Measurements from ENCODE around the gene ARHGEF1.

ARHGEF1 gene, protein sequence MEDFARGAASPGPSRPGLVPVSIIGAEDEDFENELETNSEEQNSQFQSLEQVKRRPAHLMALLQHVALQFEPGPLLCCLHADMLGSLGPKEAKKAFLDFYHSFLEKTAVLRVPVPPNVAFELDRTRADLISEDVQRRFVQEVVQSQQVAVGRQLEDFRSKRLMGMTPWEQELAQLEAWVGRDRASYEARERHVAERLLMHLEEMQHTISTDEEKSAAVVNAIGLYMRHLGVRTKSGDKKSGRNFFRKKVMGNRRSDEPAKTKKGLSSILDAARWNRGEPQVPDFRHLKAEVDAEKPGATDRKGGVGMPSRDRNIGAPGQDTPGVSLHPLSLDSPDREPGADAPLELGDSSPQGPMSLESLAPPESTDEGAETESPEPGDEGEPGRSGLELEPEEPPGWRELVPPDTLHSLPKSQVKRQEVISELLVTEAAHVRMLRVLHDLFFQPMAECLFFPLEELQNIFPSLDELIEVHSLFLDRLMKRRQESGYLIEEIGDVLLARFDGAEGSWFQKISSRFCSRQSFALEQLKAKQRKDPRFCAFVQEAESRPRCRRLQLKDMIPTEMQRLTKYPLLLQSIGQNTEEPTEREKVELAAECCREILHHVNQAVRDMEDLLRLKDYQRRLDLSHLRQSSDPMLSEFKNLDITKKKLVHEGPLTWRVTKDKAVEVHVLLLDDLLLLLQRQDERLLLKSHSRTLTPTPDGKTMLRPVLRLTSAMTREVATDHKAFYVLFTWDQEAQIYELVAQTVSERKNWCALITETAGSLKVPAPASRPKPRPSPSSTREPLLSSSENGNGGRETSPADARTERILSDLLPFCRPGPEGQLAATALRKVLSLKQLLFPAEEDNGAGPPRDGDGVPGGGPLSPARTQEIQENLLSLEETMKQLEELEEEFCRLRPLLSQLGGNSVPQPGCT

DNA sequence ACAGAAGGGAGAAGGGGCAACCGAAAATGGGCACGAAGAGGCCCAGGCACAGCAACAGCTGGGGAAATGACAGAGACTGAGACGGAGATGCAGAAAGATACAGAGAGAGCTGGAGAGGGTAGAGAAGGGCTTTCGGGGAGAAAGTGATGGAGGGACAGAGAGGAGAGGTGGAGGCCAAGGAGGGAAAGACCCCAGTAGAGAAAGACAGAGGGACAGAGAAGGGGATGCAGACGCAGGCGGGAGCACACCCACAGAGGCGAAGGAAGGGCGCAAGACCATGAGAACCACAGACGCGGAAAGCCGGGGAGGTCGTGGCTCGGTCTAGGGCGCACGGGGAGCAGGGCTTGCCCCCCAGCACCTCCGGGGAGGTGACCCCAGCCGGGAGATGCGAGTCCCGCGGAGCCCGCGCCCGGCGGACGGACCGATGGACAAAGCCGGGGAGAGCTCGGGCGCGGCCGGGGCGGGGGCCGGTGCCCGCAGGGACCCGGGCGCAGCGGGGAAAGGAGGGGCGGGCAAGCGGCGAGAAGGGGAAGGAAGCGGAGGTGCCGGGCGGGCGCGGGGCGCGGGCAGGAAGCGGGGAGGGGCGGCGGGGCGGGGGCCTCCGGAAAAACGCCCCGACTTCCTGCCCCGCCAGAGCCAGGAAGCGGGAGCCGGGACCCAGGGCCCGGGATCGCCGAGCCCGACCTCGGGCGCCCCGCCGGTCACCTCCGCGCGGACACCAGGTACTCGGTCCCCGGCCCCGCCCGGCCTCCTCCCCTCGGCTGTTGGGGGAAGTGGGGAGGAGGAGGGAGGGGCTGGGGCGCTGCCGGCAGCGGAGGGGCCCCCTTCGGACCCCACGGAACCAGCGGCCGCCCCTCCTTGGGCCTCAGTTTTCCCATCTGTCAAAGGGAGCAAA is at the start of gene ARHGEF1:
TSS of gene ARHGEF1 (plus strand) at position 617 of the 895 bp plus-strand sequence. CDS start 4,899 bp downstream, outside the sequence.
- DNase-seq (ENCODE audit: low spot score in 2 of 2) (no peak), ATAC-seq (replicated peaks; ENCODE audit: extremely low read depth, poor library complexity, severe bottlenecking) (no peak)
- Mint-ChIP-seq H3K27me3 (no peaks in the 10 kb centered on the region), H3K27ac (ENCODE audit: low read depth) (peak within 1 kb of the TSS; percentile 96), H3K4me1 (peaks cover 56% of the 10 kb centered on the region), H3K9me3 (no peaks in the 10 kb centered on the region), H3K4me3 (peak within 1 kb of the TSS; percentile 93), H3K36me3 (ENCODE audit: insufficient read depth) (peaks cover 42% of the 10 kb centered on the region)

DNA sequence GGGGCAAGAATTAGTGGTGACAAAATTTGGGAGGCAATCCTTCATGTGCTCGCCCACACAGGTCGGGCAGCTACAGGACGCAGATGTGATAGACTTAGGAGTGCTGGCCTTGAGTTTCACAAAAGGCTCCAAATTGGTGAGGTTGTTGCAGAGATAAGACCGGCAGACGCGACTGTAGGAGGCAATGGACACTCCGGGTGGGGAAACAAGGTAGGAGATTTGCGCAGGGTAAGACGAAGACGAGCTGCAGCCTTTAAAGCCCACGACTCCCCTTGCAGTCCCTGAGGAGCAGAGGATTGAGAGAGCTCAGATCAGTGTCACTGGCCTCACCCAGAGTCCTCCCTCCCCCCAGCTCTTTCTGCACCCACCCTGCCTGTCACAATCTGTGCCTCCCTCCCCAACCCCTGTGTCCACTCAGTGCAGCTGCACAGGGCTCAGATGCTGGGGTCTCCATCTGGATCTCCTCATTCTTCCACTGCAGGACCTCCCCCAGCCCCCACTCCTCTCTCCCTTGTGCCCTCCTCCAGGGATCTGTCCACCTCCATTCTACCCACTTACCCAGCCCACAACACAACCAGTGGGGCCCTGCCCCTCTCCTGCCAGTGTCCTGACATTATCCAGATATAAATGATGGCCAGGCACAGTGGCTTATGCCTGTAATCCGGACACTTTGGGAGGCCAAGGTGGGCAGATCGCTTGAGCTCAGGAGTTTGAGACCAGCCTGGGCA is 44.8 kb upstream of the ARHGEF1 start:
- Mint-ChIP-seq H3K4me3 (no peak overlapping the region), H3K27ac (ENCODE audit: low read depth) (no peak overlapping the region), H3K4me1 (no peaks in the 10 kb centered on the region), H3K27me3 (peaks cover 56% of the 10 kb centered on the region), H3K9me3 (no peaks in the 10 kb centered on the region), H3K36me3 (ENCODE audit: insufficient read depth) (no peaks in the 10 kb centered on the region)
- no peak for DNase-seq (ENCODE audit: low spot score in 2 of 2)
- ATAC-seq (replicated peaks; ENCODE audit: extremely low read depth, poor library complexity, severe bottlenecking), result no peak

DNA sequence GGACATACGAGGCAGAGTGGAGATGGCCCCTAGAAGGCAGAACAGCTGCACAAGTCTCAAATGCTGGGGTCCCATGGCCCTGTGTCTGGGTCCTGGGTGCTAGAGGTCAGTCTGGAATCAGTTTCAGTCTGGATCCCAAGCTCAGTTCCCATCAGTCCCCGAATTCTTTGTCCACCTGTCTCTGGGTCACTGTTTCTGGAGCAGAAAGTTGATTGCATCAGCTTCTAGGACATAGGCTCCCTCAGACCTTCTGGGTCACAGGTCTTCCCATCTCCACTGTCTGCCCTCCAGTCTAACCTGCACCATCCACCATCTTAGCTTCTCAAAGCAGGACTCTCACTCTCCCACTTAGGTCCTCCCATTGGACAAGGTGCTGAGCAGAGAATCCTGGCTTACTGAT is 43.8 kb upstream of the ARHGEF1 start:
- DNase-seq (ENCODE audit: low spot score in 2 of 2) (no peak), ATAC-seq (replicated peaks; ENCODE audit: extremely low read depth, poor library complexity, severe bottlenecking) (no peak)
- Mint-ChIP-seq H3K36me3 (ENCODE audit: insufficient read depth) (peaks cover 1% of the 10 kb centered on the region), H3K4me1 (no peaks in the 10 kb centered on the region), H3K27me3 (peaks cover 64% of the 10 kb centered on the region), H3K27ac (ENCODE audit: low read depth) (no peak overlapping the region), H3K4me3 (no peak overlapping the region), H3K9me3 (no peaks in the 10 kb centered on the region)

DNA sequence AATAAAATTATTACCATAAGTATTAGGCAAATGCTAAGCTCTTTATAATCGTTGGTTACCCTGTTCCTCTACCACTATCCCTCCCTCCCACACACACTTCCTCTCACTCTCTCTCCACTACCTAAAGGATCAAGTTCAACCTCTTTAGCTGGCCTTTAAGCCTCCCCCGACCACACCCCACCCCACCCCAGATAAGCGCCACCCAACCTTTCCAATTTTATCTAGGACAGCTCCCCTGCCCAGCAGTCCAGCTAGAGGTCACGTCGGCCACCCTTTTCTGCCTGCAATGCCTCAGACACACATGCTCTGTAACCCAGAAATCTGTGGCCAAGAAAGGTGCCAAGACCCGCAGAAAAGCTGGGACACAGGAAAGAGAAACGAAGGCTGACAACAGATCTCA is 39.6 kb upstream of the ARHGEF1 start:
- Mint-ChIP-seq H3K4me1 (no peaks in the 10 kb centered on the region), H3K9me3 (no peaks in the 10 kb centered on the region), H3K27ac (ENCODE audit: low read depth) (no peak overlapping the region), H3K4me3 (no peak overlapping the region), H3K36me3 (ENCODE audit: insufficient read depth) (peaks cover 2% of the 10 kb centered on the region), H3K27me3 (peaks cover 39% of the 10 kb centered on the region)
- ATAC-seq (replicated peaks; ENCODE audit: extremely low read depth, poor library complexity, severe bottlenecking) (no peak), DNase-seq (ENCODE audit: low spot score in 2 of 2) (no peak)

DNA sequence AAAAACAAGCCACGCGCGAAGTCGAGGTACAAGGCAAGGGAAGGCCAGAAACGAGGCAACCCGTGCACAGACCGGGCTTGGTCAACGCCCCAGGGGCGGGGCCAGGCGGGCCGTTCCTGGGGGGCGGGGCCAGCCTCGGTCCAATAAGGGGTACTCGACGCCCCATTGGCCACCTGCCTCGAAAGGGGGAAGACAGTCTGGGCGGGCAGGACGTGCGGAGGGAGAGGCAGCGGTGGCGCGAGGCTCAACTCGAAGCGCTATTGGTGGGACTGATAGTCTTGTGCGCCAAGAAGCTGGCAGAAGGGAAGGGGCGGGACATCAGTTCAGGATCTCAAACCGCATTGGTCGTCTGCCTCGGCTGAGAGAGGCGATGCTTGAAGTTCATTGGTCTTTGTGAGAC is 38.4 kb upstream of the ARHGEF1 start, which contains the start of gene LYPD4:
TSS of gene LYPD4 (minus strand) at position 83 of the 400 bp plus-strand sequence. CDS start 5,398 bp downstream, outside the sequence.
- Mint-ChIP-seq H3K27ac (ENCODE audit: low read depth) (no peak within 1 kb of the TSS), H3K36me3 (ENCODE audit: insufficient read depth) (peaks cover 2% of the 10 kb centered on the region), H3K4me3 (no peak within 1 kb of the TSS), H3K9me3 (no peaks in the 10 kb centered on the region), H3K4me1 (no peaks in the 10 kb centered on the region), H3K27me3 (peaks cover 27% of the 10 kb centered on the region)
- ATAC-seq (replicated peaks; ENCODE audit: extremely low read depth, poor library complexity, severe bottlenecking) (no peak), DNase-seq (ENCODE audit: low spot score in 2 of 2) (no peak)

DNA sequence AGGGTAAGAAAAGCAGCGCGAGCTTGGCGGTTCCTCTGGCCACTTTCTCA is 38.2 kb upstream of the ARHGEF1 start, which contains the start of gene DMRTC2:
TSS of gene DMRTC2 (plus strand) at position 42 of the 50 bp plus-strand sequence. CDS start 2,387 bp downstream, outside the sequence.
- Mint-ChIP-seq H3K4me1 (no peaks in the 10 kb centered on the region), H3K36me3 (ENCODE audit: insufficient read depth) (peaks cover 2% of the 10 kb centered on the region), H3K27ac (ENCODE audit: low read depth) (no peak within 1 kb of the TSS), H3K9me3 (no peaks in the 10 kb centered on the region), H3K4me3 (no peak within 1 kb of the TSS), H3K27me3 (peaks cover 25% of the 10 kb centered on the region)
- no peak for ATAC-seq (replicated peaks; ENCODE audit: extremely low read depth, poor library complexity, severe bottlenecking)
- no peak for DNase-seq (ENCODE audit: low spot score in 2 of 2)

DNA sequence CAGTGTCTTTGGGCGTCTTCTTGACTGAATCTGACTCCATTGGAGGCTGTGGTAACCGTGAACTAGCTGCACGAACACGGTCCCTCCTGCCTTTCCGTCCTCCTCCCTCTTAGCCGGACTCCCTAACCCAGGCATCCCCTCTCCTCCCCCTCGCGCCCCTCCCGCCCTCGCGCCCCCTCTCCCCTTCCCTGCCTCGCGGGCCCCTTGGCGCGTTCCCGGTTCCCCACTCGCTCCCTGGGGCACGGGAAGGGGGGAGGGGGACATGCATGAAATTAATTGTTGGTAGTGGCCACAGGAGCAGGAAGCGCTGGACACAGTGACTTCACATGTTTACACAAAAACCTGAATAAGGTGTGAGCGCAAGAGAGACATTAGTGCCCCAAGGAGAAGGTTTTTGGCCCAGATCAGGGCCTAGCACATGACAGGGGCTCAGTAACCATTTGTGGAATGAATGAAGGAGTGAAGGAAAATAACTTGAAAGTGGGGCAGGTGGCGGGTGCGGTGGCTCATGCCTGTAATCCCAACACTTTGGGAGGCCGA is 37.9 kb upstream of the ARHGEF1 start:
- Mint-ChIP-seq H3K4me3 (no peak overlapping the region), H3K4me1 (no peaks in the 10 kb centered on the region), H3K27me3 (peaks cover 22% of the 10 kb centered on the region), H3K27ac (ENCODE audit: low read depth) (no peak overlapping the region), H3K36me3 (ENCODE audit: insufficient read depth) (peaks cover 2% of the 10 kb centered on the region), H3K9me3 (no peaks in the 10 kb centered on the region)
- DNase-seq (ENCODE audit: low spot score in 2 of 2) (no peak), ATAC-seq (replicated peaks; ENCODE audit: extremely low read depth, poor library complexity, severe bottlenecking) (no peak)

DNA sequence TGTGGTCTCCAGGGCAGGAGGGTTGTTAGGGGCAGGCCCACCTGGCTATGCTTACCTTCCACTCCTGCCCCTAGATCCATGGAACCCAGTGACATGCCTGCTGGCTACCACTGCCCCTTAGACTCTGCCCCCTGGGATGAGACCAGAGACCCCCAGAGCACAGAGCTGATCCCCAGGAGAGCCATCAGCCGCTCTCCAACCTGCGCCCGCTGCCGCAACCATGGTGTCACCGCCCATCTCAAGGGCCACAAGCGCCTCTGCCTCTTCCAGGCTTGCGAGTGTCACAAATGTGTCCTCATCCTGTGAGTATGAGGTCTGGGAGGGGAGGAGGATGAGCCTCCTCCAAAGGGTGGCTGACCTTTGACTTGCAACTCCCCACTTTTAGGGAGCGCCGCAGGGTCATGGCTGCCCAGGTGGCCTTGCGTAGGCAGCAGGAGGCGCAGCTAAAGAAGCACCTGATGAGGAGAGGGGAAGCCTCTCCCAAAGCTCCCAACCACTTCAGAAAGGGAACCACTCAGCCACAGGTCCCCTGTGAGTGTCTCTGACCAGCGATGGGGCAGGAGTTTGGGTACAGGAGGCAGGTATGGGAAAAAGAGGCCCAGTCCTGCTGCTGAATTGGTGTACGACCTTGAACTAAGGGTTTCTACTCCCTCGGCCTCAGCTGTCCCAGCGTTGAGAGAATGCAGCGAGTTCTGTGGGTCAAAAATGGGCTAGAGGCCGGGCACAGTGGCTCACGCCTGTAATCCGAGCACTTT is 35.5 kb upstream of the ARHGEF1 start:
- no peaks in the 10 kb centered on the region for H3K9me3 Mint-ChIP-seq
- H3K4me3 Mint-ChIP-seq, result no peak overlapping the region
- H3K27ac Mint-ChIP-seq (ENCODE audit: low read depth), result no peak overlapping the region
- peaks cover 2% of the 10 kb centered on the region for H3K36me3 Mint-ChIP-seq (ENCODE audit: insufficient read depth)
- peaks cover 37% of the 10 kb centered on the region for H3K27me3 Mint-ChIP-seq
- H3K4me1 Mint-ChIP-seq, result no peaks in the 10 kb centered on the region
- DNase-seq (ENCODE audit: low spot score in 2 of 2) (no peak), ATAC-seq (replicated peaks; ENCODE audit: extremely low read depth, poor library complexity, severe bottlenecking) (no peak)

DNA sequence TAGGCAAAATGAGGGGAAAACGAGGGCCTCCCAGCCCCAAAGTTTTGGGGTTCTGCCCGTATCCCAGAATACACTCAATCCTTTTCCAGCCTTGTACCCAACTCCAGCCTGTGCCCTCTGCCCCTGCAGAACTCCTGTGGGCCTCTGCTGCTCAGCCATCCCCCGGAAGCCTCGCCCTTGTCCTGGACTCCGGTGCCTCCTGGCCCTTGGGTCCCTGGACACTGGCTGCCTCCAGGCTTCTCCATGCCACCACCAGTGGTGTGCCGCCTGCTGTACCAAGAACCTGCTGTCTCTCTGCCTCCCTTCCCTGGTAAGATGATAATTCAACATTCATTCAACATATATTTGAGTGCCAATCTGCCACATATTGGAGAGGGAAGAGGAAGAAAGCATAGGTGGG is 34.3 kb upstream of the ARHGEF1 start:
- Mint-ChIP-seq H3K36me3 (ENCODE audit: insufficient read depth) (peaks cover 2% of the 10 kb centered on the region), H3K27ac (ENCODE audit: low read depth) (no peak overlapping the region), H3K4me3 (no peak overlapping the region), H3K27me3 (peaks cover 32% of the 10 kb centered on the region), H3K4me1 (no peaks in the 10 kb centered on the region), H3K9me3 (no peaks in the 10 kb centered on the region)
- no peak for ATAC-seq (replicated peaks; ENCODE audit: extremely low read depth, poor library complexity, severe bottlenecking)
- DNase-seq (ENCODE audit: low spot score in 2 of 2), result no peak

DNA sequence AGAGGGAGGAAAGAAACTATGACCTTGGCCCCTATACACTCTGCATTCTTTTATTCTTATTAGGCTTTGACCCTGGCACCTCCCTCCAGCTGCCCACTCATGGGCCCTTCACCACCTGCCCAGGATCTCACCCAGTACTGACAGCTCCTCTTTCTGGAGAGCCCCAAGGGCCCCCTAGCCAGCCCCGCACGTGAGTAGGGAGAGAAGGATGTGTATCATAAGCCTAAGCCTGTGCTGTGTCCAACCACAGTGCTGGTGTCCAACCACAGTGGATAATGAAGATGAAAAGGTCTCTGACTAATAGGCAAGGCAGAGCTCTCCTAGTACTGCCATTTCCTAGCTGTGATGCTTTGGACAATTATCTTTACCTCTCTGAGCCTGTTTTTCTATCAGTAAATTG is 33.9 kb upstream of the ARHGEF1 start:
- no peak for ATAC-seq (replicated peaks; ENCODE audit: extremely low read depth, poor library complexity, severe bottlenecking)
- Mint-ChIP-seq H3K36me3 (ENCODE audit: insufficient read depth) (peaks cover 2% of the 10 kb centered on the region), H3K27ac (ENCODE audit: low read depth) (no peak overlapping the region), H3K4me3 (no peak overlapping the region), H3K9me3 (no peaks in the 10 kb centered on the region), H3K27me3 (peaks cover 28% of the 10 kb centered on the region), H3K4me1 (no peaks in the 10 kb centered on the region)
- no peak for DNase-seq (ENCODE audit: low spot score in 2 of 2)

DNA sequence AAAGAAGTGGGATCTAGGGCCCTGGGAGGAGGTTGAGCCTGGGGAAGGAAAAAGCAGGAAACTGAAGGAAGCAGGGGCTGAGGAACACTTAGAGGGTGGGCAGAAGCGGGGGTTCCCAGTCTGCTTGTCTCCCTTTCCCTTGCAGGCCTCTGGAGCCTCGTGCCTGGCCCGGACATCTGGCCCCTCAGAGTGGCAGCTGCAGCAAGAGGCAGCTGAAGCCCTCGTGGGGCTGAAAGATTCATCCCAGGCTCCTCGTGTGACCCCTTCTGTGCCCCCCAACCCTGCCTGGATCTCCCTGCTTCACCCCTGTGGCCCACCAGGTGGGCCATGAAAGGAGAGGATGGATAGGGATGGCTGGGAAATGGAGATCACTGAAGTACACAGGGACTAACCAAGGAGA is 32.6 kb upstream of the ARHGEF1 start:
- Mint-ChIP-seq H3K27me3 (peaks cover 30% of the 10 kb centered on the region), H3K27ac (ENCODE audit: low read depth) (no peak overlapping the region), H3K36me3 (ENCODE audit: insufficient read depth) (no peaks in the 10 kb centered on the region), H3K4me3 (no peak overlapping the region), H3K4me1 (no peaks in the 10 kb centered on the region), H3K9me3 (no peaks in the 10 kb centered on the region)
- DNase-seq (ENCODE audit: low spot score in 2 of 2), result no peak
- ATAC-seq (replicated peaks; ENCODE audit: extremely low read depth, poor library complexity, severe bottlenecking), result no peak
